Neutrophil (primary cell): ENCODE results near the gene ZNF512.
"Not testable (repeated sequence)": the region's sequence is repeated elsewhere in the genome, so short reads cannot be mapped to it uniquely, and the experiment has no call there.

Experiments used
- H3K27ac ChIP-seq: fragments of 200-600 bp; sonication (generic); 2 replicates; pipeline ENCODE4 v1.5.1; 2016; ENCODE audit warnings: mild to moderate bottlenecking, moderate library complexity
- H3K27me3 ChIP-seq: fragments of 200-600 bp; sonication (generic); 2 replicates; pipeline ENCODE4 v1.6.0; 2016; ENCODE audit warnings: mild to moderate bottlenecking
- H3K36me3 ChIP-seq: fragments of 200-600 bp; sonication (generic); 2 replicates; pipeline ENCODE4 v1.5.1; 2017
- H3K4me1 ChIP-seq, 2 experiments: fragments of 200-600 bp in 1 of 2; sonication (generic) in 1 of 2; 1 replicate in 1 of 2; 2 replicates in 1 of 2; pipeline versions ENCODE4 v1.5.1 to v1.6.1; 2013 to 2016; ENCODE audit warnings: low read depth in 1 of 2, low read length in 1 of 2, mild to moderate bottlenecking in 1 of 2, moderate library complexity in 1 of 2; ENCODE audit not compliant: control insufficient read depth in 1 of 2, insufficient read depth in 1 of 2
- H3K4me3 ChIP-seq, 2 experiments: fragments of 200-600 bp in 1 of 2; sonication (generic) in 1 of 2; 1 replicate in 1 of 2; 2 replicates in 1 of 2; pipeline ENCODE4 v1.5.1; 2013 to 2016; ENCODE audit warnings: low read depth in 1 of 2, low read length in 1 of 2, mild to moderate bottlenecking in 1 of 2, moderate library complexity in 1 of 2
- H3K9me3 ChIP-seq: fragments of 200-600 bp; sonication (generic); 2 replicates; pipeline ENCODE4 v1.5.1; 2016
- CTCF ChIP-seq: fragments of 200-600 bp; sonication (generic); IDR thresholded peaks from 2 replicates; pipeline ENCODE4 v1.5.1; 2016; ENCODE audit warnings: antibody characterized with exemption

Gene ZNF512

GRCh38 chr2:27624943-27625342 is 42.1 kb downstream of the ZNF512 start:
- Histone ChIP-seq H3K9me3 (no peaks in the 10 kb centered on the region), H3K4me3 (no peak overlapping the region), H3K27ac (no peak overlapping the region), H3K27me3 (no peaks in the 10 kb centered on the region), H3K36me3 (peaks cover 46% of the 10 kb centered on the region), H3K4me1 (peaks cover 30 to 31% of the 10 kb centered on the region in 2 experiments)
- no peak for TF ChIP-seq CTCF

DNA sequence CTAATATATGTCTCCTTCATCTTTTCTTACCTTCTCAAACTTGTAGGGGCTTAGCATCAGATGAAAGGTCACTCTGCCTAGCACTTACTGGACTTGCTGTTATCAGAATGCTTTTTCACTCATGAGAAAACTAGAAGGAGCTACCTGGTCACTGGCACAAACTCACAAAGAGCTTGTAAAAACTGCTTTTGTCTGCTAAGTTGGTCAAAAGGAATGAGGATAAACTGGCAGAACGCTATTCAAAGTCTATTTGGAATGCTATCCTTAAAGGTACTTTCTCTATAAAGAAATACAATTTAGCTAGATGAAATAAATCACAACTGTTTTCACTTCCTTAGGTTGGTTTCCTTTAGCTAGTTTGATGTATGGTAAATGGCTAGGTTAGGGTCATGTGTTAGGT is 43.5 kb downstream of the ZNF512 start:
- peaks cover 30 to 31% of the 10 kb centered on the region in 2 experiments for H3K4me1 ChIP-seq
- H3K36me3 ChIP-seq: peaks cover 36% of the 10 kb centered on the region
- not testable (repeated sequence) for H3K9me3 ChIP-seq, H3K4me3 ChIP-seq, H3K27me3 ChIP-seq
- peak overlapping the region; percentile 87 for H3K27ac ChIP-seq

DNA sequence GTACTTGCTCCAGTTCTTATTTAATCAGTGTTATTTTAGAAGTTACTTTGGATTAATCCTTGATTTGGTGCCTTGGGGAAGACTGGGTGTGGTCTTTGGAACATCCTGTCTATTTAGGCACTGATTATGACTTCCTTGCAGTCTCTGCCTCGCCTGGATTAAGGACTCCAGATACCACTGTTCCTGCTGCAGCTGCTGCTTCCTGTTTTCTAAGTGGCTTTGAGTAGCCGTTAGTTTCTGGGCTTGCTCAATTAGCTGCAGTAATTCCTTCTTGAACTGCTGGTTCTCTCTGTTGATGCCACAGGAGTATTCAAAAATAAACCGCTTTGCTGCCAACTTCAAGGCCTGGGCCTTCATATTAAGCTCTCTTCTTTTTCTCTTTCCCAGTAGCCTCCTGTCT is 44.1 kb downstream of the ZNF512 start:
- H3K27me3 ChIP-seq, H3K9me3 ChIP-seq, H3K4me3 ChIP-seq: not testable (repeated sequence)
- peak overlapping the region; percentile 87 for H3K27ac ChIP-seq
- peaks cover 35% of the 10 kb centered on the region for H3K36me3 ChIP-seq
- peaks cover 30 to 31% of the 10 kb centered on the region in 2 experiments for H3K4me1 ChIP-seq

DNA sequence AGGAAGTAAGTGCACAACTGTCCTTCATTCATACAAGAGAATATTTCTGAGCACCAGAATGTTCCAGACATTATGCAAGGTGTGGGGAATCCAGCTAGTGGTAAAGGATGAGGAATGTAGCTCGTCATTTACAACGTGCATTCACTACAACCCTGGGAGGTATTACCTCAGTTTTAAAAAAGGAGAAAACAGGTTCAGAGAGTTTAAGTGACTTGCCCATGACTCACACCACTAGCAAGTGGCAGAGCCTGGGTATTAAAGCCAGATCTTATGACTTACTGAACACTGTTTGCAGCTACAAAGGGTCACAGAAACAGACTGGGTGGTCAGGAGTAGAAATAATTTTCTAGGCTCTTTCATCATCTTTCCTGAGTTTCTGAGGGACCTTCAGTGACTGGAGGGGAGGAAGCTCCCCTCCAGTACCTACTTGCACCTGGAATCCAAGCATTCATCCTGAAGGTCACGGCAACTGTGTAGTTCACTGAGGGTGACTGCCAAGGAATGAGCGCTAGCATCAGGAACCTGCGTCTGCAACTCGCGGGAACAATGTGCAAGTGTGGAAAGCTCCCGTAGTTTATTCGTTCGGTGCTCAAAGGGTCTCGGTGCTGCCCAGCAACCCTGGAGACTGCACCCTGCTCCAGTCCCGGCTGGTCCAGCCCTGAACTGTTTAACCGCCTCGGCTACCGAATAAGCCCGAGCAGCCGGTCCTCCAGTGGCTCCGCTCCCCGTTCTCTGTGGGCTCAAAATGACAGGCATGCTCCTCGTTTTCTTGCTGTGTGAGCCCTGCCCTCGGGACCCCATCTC is 45.3 kb downstream of the ZNF512 start:
- H3K4me3 ChIP-seq: peak overlapping the region; percentile 73 to 93
- H3K36me3 ChIP-seq: peaks cover 23% of the 10 kb centered on the region
- peak overlapping the region; percentile 87 for H3K27ac ChIP-seq
- H3K27me3 ChIP-seq: no peaks in the 10 kb centered on the region
- H3K4me1 ChIP-seq: peaks cover 30 to 31% of the 10 kb centered on the region in 2 experiments
- no peaks in the 10 kb centered on the region for H3K9me3 ChIP-seq
- TF ChIP-seq CTCF: no peak

- H3K9me3 ChIP-seq: no peaks in the 10 kb centered on the region
- peak within 1 kb of the TSS; percentile 87 for H3K27ac ChIP-seq
- no peaks in the 10 kb centered on the region for H3K27me3 ChIP-seq
- peaks cover 30 to 31% of the 10 kb centered on the region in 2 experiments for H3K4me1 ChIP-seq
- TF ChIP-seq CTCF: peak; percentile 16
- H3K4me3 ChIP-seq: peak within 1 kb of the TSS; percentile 73 to 93
- H3K36me3 ChIP-seq: peaks cover 15% of the 10 kb centered on the region
These were observed 46.2 kb downstream of the ZNF512 start, which contains the start of the genes CCDC121 and GPN1 for GRCh38 chr2:27628767-27629709. CCDC121 (minus strand) TSS chr2:27629012; CDS start chr2:27627799, 1,213 bp downstream. GPN1 (plus strand) TSS chr2:27629050; CDS start chr2:27629059, 9 bp downstream.

GRCh38 chr2:27630257-27630656 is 47.4 kb downstream of the ZNF512 start:
- Histone ChIP-seq H3K36me3 (peaks cover 21% of the 10 kb centered on the region), H3K4me1 (peaks cover 30 to 31% of the 10 kb centered on the region in 2 experiments)
- not testable (repeated sequence) for H3K27me3 ChIP-seq, H3K9me3 ChIP-seq, H3K4me3 ChIP-seq, H3K27ac ChIP-seq
